Kidney (tissue), 14 donors: ENCODE data around the gene TGFBR2. TPM values are rescaled to one million over a fixed set of nuclear protein-coding genes. Genes with fewer than 3 reads are reported as not detected.

ENCODE experiments used
- DNase-seq, 5 donors: peaks; one replicate each; pipeline ENCODE4 v3.0.0-alpha.2; 2013 to 2020
- FAIRE-seq: peaks from 2 replicates; lab custom pipeline; 2012; peaks lifted over from hg19 to GRCh38; lab: Jason Lieb, UNC
- H3K27ac ChIP-seq, 2 donors: one replicate each; pipeline ENCODE4 v1.7.0; 2013; ENCODE audit warnings: low read depth in 2 of 2, low read length in 2 of 2, inconsistent platforms in 1 of 2
- H3K27me3 ChIP-seq: one replicate; pipeline ENCODE4 v1.7.1; 2013; ENCODE audit warnings: low read length, inconsistent platforms; ENCODE audit not compliant: control insufficient read depth, insufficient read depth
- H3K36me3 ChIP-seq, 3 donors: one replicate each; pipeline versions ENCODE4 v1.7.0 to v1.7.1; 2013; ENCODE audit warnings: low read length in 3 of 3, control low read depth in 1 of 3, inconsistent platforms in 1 of 3; ENCODE audit not compliant: insufficient read depth in 3 of 3, control insufficient read depth in 2 of 3
- H3K4me1 ChIP-seq, 3 donors: one replicate each; pipeline versions ENCODE4 v1.7.0 to v1.7.1; 2013; ENCODE audit warnings: low read length in 3 of 3, inconsistent platforms in 1 of 3, low read depth in 1 of 3; ENCODE audit not compliant: control insufficient read depth in 2 of 3, insufficient read depth in 2 of 3
- H3K4me3 ChIP-seq, 3 donors: one replicate each; pipeline versions ENCODE4 v1.7.0 to v1.8.1; 2013; ENCODE audit warnings: low read length in 3 of 3, control low read depth in 1 of 3, inconsistent platforms in 1 of 3
- H3K9ac ChIP-seq, 3 donors: one replicate each; pipeline versions ENCODE4 v1.7.0 to v1.7.1; 2013; ENCODE audit warnings: low read length in 3 of 3, control low read depth in 1 of 3, inconsistent platforms in 1 of 3
- H3K9me3 ChIP-seq, 3 donors: one replicate each; pipeline versions ENCODE4 v1.7.0 to v1.7.1; 2013; ENCODE audit warnings: low read length in 3 of 3, control low read depth in 1 of 3, inconsistent platforms in 1 of 3; ENCODE audit not compliant: control insufficient read depth in 2 of 3, insufficient read depth in 1 of 3
- intact Hi-C: fragments of 100-400 bp; cut with DNase I; formaldehyde crosslinking; loops from one replicate; pipeline ENCODE4 v1.11.1; 2022
- polyA plus RNA-seq: library from polyadenylated mRNA; stranded (reverse); fragments of 350-450 nt; fragmentation: Illumina TruSeq; extraction: RNeasy Lipid Tissue Mini Kit (QIAGEN cat#74804); gene quantifications from one replicate; pipeline ENCODE4 v1.2.3, GENCODE V29; 2014; ENCODE audit warnings: low read depth, low replicate concordance; ENCODE audit not compliant: insufficient read depth
- total RNA-seq: library from RNA; stranded (reverse); fragmentation: NEBNext Ultra II Directional; extraction: Animal tissue kit (Norgen Biotek cat#: 25700); gene quantifications from one replicate; pipeline ENCODE4 v1.2.1, GENCODE V29; 2021
- TF ChIP-seq, protein P1 (sequence below): IDR thresholded peaks from 3 replicates; pipeline ENCODE4 v1.5.1; 2012; ENCODE audit warnings: mild to moderate bottlenecking, moderate library complexity, borderline replicate concordance; ENCODE audit not compliant: insufficient read depth; ENCODE audit errors: extremely low read depth
- donor health status: control.
- donor health status: control.
- donor health status: control.
- donor health status: control.
- donor health status: control.
- donor health status: DM: yes; HTN: yes; CAD: no.
- donor health status: Normal renal cell carcinoma (clear cell type).

Gene TGFBR2
- total and polyA plus RNA-seq, 2 donors from 2014 or later: 81.8 to 243 TPM

GRCh38 chr3:30698549-30698948, 92.1 kb downstream of the TGFBR2 start:
- DNase-seq: no peak
- intact Hi-C loops: no loop called here
- H3K36me3 ChIP-seq: peaks cover 0 to 14% (median 4%) of the 10 kb centered on the region in 3 donors
- no peak overlapping the region for H3K27ac ChIP-seq
- no peak overlapping the region for H3K4me3 ChIP-seq
- peaks cover 2 to 3% (median 3%) of the 10 kb centered on the region in 3 donors for H3K4me1 ChIP-seq
- H3K27me3 ChIP-seq: no peaks in the 10 kb centered on the region
- TF ChIP-seq, protein P1, sequence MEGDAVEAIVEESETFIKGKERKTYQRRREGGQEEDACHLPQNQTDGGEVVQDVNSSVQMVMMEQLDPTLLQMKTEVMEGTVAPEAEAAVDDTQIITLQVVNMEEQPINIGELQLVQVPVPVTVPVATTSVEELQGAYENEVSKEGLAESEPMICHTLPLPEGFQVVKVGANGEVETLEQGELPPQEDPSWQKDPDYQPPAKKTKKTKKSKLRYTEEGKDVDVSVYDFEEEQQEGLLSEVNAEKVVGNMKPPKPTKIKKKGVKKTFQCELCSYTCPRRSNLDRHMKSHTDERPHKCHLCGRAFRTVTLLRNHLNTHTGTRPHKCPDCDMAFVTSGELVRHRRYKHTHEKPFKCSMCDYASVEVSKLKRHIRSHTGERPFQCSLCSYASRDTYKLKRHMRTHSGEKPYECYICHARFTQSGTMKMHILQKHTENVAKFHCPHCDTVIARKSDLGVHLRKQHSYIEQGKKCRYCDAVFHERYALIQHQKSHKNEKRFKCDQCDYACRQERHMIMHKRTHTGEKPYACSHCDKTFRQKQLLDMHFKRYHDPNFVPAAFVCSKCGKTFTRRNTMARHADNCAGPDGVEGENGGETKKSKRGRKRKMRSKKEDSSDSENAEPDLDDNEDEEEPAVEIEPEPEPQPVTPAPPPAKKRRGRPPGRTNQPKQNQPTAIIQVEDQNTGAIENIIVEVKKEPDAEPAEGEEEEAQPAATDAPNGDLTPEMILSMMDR: no peak
- peaks cover 0 to 8% (median 0%) of the 10 kb centered on the region in 3 donors for H3K9me3 ChIP-seq
- FAIRE-seq: no peak
- H3K9ac ChIP-seq: no peak overlapping the region

- Histone ChIP-seq H3K27ac (no peak overlapping the region), H3K27me3 (no peaks in the 10 kb centered on the region), H3K9ac (no peak overlapping the region), H3K9me3 (peaks cover 0 to 8% (median 0%) of the 10 kb centered on the region in 3 donors), H3K4me1 (peaks cover 0 to 3% (median 3%) of the 10 kb centered on the region in 3 donors), H3K36me3 (peaks cover 0 to 7% (median 4%) of the 10 kb centered on the region in 3 donors), H3K4me3 (no peak overlapping the region)
- FAIRE-seq: no peak
- intact Hi-C loops: no loop called here
- no peak for DNase-seq
- TF ChIP-seq, protein P1: no peak
Observed at GRCh38 chr3:30699927-30700326, 93.5 kb downstream of the TGFBR2 start.

- no peak for DNase-seq
- intact Hi-C loops: no loop called here
- Histone ChIP-seq H3K27ac (no peak overlapping the region), H3K4me3 (no peak overlapping the region), H3K36me3 (no peaks in the 10 kb centered on the region), H3K9ac (no peak overlapping the region), H3K27me3 (no peaks in the 10 kb centered on the region), H3K9me3 (peaks cover 0 to 8% (median 0%) of the 10 kb centered on the region in 3 donors), H3K4me1 (peaks cover 0 to 3% (median 0%) of the 10 kb centered on the region in 3 donors)
- no peak for FAIRE-seq
- TF ChIP-seq, protein P1: no peak
Observed at GRCh38 chr3:30700702-30701321, 94.4 kb downstream of the TGFBR2 start.
